HG03095 (cell line): ENCODE data around the gene KCNJ15.
A peak's percentile ranks its signal among the peaks of the same experiment; 100 is the strongest.
"Not testable (repeated sequence)": the region's sequence is repeated elsewhere in the genome, so short reads cannot be mapped to it uniquely, and the experiment has no call there.

Experiments used
- ATAC-seq: cut with Tn5 transposase; IDR thresholded peaks from one replicate; pipeline ENCODE4 v1.9.1; 2021; ENCODE audit warnings: moderate library complexity; ENCODE audit not compliant: unreplicated experiment

KCNJ15 gene

DNA sequence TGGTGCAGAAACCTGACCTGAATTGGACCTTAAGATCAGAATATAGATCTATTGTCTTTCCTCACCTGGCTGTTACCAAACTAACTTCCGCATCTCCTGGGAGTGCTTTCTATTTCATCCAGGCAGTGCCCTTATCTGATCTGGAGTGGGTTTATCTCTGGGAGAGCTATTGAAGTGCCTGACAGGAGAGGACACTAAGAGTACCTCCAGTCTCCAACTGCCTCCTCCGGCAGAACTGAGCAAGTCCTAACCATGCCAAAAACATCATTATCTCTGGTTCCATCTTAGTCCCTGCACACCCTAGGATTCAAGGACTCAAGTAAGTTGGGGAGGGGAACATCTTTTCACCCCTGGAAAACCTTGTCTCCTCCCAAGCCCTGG is 12.4 kb upstream of the KCNJ15 start:
- ATAC-seq: no peak

DNA sequence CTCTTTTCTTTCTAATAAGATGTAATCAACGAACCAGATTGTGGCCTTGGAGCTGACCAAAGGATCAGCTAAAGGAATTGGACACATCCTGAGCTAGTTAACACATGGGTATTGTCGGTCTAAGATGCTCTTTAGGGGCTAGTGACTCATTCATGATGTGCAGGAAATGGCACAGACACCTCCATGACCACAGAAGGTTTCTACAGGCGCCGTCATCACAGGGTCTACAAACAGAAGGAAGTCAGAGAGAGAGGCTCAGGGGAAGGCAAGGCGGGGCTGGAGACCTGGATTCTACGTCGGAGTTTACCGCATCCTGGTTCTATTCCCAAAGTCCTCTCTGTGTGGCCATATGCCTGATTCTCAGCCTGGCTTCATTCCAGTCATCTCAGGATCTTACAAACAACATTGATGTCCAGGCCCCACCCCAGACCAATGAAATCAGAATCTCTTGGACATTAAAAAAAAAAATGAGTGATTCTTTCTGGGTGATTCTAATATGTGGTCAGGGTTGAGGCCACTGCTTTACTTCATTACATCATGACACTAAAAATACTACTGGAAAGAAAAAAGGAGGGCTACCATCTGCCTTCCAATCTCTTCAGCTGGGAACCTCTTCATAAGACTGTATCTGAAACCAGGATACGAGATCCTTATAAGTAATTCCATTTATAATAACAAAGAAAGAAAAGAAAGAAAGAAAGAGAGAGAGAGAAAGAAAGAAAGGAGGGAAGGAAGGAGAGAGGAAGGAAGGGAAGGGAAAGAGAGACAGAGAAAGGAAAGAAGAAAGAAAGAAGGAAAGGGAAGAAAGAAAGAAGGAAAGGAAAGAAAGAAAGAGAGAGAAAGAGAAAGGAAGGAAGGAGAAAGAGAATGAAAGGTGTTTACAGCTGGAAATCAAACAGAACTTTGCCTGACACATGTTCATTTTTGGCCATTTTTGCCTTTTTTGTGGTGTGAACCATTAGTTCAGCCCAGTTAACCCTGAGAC is 11.6 kb upstream of the KCNJ15 start:
- ATAC-seq: peak; percentile 69

DNA sequence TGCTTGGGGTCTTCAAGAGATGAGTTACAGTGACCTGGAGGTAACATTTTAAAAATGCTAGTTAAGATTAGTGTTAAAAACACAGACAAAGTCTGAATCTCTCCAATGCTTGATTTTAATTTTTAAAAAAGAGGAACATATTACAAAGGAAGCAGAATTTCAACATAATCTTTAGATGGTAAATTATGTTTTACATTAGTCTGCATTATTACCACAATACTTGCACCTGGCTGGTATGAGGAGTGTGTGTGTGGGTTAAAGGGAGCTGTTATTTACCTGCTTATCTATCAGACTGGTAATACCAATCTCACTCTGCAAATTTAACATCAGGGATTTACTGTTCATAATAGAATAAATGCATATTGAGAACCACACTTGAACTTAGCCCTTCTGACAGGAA is 10.3 kb upstream of the KCNJ15 start:
- no peak for ATAC-seq

DNA sequence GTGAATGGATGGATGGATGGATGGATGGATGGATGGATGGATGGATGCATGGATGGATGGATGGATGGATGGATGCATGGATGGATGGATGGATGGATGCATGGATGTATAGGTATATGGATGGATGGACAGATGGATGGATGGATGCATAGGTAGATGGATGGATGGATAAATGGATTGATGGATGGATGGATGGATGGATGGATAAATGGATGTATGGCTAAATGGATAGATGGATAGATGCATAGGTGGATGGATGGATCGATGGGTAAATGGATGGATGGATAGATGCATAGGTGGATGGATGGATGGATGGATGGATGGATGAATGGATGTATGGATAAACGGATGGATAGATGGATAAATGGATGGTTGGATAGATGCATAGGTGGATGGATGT is 9.7 kb upstream of the KCNJ15 start:
- ATAC-seq: not testable (repeated sequence)

DNA sequence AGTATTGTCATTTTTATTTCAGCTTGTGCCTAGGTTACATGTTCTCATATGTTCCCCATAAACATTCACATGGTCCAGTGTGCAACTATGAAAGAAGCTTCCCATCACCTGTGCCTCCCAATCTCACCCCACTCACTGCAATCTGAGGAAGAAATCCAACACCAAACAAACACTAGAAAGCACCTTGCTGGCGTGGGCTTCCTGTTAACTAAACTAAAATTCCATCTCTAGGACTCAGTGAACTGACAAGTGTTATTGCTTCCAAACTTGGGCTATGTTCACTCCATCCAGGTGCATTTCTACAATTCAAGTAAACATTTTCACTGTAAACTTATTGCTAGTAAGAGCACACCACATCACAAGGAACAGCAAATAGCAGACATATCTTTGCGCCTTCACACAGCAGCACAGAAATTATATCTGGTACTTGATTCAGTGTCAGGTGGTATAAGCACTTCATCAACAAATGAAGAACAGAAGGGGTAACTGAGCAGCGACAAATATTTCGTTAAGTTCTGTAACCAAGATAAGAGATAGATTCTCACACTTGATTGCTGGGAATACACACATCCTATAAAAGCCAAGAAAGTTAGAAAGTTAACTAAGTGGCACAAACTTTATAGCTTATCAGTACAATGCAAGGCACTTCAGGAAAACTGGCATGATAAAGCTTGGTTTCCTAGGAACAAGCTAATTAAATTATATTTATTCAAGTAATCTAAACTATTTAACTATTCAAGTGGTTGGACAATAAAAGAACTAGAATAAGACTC is 8.9 kb upstream of the KCNJ15 start:
- ATAC-seq: no peak

DNA sequence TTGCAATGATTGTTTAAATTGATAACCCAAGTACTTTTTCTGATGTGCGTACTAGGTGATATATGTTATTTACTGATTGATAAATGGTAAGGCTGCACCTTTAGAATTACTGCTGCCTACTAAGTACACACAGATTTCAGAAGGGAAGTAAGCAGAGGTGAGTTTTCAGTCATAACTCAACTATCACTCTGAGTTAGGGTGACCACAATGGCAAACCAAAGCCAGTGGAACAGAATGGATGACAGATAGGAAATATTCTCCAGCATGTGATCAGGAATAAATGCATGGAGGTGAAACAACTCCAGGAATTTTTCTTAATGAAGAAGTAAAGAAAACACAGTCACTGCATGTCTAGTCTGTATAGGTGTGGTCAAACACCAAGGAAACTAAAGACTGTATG is 7.5 kb upstream of the KCNJ15 start:
- ATAC-seq: peak; percentile 68

DNA sequence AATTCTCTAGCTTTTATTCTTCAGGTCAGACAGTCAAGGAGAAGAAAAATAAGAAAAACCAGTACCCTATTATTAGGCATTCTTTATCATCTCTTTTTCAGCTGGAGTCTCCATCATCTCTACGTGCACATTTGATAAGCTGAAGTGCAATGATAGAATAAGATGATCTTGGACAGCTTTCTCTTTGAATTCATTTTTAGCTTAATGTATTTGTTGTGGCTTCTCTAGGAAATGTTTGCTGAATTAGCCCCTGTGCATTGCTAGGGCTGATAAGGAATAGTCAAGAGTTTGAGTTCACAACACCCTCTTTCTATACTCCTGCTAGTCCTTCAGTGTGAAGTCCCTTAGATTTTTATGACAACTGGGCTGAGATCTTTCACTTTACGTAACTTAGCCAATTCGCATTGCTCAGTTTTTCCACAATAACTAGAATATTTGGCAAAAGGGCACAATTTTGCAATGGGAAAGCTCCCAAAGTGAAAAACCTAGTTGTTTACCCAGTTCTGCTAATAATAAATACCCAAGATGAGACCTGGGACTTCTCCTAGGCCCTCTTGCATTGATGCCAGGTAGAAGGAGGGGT is 7.0 kb upstream of the KCNJ15 start:
- no peak for ATAC-seq

DNA sequence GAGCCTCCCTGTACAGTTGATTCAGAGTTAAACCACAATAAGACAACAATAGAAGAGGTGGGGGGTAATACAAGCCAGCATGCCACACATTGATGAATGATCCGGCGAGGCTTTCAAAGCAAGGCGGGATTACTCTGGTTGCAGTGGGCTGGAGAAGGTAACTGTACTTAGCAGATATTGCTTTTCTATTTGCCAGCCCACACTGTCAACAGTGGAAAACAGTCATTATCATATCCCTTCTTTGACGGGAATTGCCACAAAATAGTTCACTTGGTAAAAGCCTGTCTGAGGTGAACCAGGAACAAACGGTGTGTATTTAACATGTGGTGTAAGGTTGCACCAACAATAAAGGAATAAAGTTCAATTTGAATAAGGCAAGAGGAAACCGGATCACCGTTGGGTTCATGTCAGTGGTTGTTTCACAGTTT is 5.8 kb upstream of the KCNJ15 start:
- no peak for ATAC-seq

DNA sequence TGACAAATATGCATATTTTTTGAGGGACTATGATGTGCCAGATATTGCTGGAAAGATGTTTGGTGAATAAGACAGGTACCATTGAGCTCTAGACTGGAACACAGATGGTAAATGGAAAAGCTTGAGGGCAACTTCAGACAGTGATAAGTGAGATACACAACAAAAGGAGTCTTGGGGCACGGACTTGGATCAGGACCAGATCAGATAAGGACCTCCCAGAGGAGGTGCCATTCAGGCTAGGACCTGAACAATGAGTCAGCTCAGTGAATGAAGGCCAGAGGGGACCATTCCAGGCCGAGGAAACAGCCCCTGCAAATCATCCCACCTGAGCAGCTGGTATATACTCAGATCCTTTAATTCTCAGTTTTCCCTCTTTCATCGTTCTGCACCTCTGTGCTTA is 1.8 kb upstream of the KCNJ15 start:
- ATAC-seq: no peak

DNA sequence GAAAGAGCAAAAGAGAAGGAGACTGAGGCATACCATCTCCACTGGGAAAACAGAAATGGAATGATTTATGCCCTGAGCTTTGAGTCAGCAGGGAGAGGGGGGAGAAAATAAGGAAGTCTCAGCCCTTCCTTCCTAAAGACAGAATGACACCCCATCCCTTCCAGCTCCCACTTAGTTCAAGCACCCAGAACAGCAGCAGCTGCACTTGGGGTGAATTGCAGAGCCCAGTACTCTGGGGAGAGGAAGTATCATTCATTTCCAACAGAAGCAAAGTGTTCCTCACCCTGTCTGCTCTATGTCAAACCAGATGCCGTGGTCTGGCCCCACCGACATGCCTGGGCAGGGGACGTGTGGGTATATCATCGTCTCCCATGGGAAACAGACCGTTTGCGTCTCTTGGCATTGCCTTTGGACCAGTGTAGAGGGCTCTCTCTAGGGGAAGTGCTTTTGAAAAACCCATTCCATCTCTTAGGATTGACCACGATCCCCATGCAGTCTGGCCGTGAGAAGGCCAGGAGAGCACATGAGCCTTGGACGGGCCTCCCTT is 1.1 kb upstream of the KCNJ15 start:
- no peak for ATAC-seq

DNA sequence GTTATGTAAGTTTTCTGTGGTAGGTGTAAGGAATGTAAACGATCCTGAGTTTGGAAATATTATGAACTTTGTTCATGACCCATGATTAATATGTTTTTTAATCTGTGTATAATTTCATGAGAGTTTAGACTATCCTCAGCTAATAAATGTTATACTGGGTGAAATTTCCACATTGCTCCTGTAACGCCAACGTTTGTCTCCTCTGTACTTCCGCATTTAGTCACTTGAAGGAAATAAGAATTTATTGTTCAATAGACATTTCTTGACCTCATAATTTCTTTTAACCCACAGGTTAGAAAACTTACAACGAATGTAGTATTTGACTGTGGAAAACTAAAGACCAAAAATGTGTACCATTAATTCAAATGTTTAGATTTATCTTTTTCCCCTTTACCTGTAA is 876 bp downstream of the KCNJ15 start:
- no peak for ATAC-seq

DNA sequence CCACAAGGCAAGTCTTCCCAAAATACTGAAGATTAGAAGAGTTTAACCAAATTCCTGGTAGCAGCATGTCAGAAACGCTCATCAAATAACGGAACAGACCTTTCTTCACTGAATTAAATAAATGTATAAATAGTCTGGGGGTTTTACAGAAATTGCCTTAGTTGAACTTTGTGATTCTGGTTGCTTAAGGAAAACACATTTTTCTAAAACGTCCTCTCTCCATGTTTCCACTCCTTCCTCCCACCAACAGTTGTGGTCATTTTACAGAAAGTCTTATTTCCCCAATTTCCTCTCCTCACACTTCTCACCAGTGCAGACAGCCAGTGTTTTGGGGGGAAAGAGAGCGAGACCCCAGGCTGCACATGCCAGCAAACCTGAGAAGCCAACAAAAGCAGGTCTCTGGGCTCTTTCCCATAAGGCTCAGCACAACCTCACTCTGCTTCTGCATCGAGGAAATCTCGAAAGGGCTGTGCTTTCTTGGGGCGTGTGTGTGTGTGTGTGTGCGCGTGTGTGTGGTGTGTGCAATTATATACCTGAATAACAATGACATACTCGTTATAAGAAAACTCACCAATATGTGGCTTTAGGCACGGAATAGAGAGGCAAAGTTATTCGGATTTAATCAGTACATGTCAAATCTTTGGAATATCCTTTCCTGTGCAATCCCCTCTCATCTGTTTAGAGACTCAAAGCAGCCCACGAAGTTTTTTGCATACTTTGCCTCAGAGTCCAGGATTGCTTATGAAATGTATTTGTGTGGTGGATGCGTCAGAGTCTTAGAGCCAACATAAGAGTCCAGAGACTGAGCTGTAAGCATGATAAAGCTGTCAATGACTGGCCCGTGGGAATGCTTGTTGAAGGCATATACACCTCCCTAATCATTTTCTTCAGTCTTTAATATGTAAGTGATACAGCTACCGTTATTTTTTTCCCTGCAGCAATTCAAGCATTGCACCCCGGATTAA is 2.0 kb downstream of the KCNJ15 start:
- ATAC-seq: no peak

DNA sequence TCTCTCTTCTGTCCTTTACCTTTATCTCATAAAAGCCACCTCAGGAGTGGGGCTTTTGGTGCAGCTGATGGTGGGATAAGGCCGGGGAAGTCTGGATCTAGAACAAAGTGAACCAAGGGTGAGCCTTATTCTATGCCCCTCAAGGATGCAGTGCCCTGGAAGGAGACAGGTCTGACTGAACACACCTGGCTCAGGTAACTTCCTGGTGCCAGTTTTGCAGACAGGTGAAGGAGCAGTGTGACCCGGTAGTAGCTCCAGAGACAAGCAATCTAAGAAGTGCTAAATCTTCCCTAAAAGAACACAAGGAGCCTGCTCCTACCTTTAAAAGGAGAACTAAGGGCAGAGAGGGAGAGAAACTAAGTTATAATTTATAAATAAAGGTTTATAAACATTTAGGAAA is 2.9 kb downstream of the KCNJ15 start:
- no peak for ATAC-seq

DNA sequence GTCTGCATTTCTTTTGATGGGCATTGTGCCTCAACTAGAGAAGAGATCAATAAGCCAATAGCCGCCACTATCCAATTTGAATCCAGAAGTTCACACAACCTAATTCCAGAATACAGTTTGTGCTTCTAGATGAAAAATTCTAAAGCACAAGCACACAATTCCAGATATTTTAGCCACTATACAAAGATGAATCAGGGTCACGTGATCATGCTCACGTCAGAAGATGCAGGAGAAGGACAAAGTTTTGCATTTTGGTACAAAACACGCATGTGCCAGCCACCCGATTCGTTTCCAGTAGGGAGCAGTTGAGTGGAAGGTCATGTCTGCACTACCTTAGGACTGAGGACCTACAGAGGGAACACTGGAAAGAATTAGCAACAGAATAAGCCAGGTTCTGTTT is 3.6 kb downstream of the KCNJ15 start:
- ATAC-seq: no peak

DNA sequence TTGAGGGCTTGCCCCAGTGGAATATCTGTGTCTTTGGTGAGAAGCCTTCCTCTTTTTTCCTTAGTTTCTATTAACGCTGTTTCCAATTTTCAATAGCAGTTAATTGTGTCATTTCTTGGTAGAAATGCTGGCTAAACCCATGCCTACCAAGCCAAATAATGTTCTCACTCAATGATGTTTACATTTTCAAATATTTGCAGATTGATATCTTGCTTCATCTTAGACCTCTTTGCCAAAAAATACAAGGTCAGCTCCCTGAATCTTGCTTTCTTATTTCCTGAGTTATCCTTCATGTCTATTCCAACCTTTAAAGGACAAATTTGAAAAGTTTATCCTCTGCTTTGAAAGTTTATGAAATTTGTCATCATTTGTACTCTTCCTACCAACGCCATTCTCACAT is 5.1 kb downstream of the KCNJ15 start:
- no peak for ATAC-seq

DNA sequence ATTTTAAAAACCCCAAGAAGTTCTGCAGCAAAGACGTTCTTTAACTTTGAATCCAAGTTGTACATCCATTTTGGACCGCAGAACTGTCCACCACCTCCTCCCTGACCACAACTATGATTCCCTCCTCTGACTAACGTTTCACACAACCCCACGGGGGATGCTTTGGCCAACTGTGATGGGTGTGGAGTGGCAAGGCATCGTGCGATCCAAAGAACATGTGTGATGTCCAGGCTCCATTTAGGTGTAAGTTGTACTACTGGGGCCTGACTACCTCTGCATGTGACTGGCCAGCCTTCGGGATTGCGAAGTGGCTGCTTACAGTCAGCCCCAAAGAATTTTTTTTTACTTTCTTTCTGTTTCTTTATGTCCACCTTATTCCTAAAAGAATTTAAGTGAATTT is 6.7 kb downstream of the KCNJ15 start:
- ATAC-seq: no peak

DNA sequence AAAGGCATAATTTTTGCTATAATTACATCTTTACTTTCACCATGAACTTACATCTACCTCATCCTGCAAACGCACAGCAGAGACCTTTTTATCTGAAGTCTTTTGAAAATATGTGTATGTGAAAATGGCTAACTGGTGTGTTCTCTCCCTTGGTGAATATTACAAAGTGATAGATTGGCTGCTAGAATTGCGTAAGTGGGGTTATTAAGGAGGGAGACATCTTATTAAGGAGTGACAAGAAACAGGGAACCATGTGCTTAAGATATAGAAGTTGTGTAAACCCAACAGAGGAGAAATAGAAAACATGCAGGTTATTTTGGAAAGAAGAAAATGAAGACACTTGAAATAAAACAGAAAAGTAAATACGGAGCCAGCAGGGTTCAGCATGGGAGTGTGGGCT is 7.8 kb downstream of the KCNJ15 start:
- no peak for ATAC-seq

DNA sequence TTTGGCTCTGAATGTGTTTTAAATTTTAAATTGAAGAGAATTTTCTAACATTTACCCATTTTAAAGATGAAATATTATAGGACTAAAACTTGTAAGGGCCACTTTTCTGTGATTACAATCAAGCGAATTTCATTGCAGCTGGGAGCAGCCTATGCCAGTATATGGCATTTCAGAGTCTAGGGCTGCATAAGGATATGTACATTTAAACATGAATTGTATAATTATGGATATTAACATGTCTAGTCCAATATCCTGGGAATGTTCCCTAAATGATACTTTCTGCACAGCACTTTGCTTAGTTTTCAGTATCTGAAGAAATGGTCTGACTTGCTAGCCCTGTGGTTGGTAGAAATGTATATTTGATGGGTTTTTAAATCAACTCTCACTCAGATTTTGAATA is 8.4 kb downstream of the KCNJ15 start:
- no peak for ATAC-seq

DNA sequence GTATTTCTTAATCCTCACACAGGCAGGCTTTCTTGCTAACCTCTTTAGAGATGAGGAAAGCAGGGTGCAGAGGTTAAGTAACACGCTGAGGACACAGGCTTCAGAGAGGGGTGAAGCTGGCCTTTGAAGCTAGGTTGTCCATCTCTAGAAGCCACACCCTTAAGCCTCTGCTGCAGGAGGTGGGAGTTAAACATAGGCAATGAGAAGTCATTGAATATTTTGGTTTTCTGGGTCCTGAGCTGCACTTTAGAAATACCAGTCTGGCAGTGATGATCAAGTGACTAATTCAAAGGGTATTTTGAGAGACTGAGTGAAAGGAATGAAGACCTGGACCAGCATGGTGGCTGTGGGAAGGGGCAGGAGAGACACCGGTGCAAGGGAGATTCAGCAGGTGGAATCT is 9.9 kb downstream of the KCNJ15 start:
- no peak for ATAC-seq

DNA sequence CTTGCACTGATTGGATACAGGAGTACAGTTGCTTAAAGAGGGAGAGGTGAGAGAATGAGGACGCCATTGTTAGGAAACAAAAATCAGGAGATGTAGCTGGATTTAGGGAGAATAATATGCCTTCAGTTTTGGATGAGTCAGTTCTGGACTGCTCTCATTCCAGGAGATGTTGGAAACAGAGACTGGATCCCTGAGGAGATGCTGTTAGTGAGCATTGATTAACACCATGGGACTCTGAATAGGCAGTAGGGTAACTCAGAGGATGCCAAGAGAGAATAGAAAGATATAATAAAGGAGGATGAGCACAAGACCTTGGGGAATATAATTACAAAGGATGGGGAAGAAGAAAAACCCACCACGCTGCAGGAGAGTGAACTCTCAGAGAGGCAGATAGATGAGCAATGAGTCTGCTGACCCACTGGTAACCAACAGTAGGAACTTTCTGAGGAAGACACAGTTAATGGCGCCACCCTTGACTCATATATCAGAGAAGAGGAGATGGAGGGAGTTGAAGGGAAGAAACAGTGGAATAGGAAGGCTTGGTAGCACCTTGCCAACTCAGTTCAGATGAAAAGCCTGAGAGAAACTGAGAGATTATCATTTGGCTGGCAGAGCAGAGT is 10.5 kb downstream of the KCNJ15 start:
- ATAC-seq: no peak
